Glomerular visceral epithelial cell (primary cell): ENCODE measurements around the gene LMTK3.
A peak's percentile ranks its signal among the peaks of the same experiment; 100 is the strongest.

Experiments
- DNase-seq: peaks from one replicate; pipeline ENCODE4 v3.0.0-alpha.2; 2016; ENCODE audit errors: extremely low spot score

LMTK3 gene, protein sequence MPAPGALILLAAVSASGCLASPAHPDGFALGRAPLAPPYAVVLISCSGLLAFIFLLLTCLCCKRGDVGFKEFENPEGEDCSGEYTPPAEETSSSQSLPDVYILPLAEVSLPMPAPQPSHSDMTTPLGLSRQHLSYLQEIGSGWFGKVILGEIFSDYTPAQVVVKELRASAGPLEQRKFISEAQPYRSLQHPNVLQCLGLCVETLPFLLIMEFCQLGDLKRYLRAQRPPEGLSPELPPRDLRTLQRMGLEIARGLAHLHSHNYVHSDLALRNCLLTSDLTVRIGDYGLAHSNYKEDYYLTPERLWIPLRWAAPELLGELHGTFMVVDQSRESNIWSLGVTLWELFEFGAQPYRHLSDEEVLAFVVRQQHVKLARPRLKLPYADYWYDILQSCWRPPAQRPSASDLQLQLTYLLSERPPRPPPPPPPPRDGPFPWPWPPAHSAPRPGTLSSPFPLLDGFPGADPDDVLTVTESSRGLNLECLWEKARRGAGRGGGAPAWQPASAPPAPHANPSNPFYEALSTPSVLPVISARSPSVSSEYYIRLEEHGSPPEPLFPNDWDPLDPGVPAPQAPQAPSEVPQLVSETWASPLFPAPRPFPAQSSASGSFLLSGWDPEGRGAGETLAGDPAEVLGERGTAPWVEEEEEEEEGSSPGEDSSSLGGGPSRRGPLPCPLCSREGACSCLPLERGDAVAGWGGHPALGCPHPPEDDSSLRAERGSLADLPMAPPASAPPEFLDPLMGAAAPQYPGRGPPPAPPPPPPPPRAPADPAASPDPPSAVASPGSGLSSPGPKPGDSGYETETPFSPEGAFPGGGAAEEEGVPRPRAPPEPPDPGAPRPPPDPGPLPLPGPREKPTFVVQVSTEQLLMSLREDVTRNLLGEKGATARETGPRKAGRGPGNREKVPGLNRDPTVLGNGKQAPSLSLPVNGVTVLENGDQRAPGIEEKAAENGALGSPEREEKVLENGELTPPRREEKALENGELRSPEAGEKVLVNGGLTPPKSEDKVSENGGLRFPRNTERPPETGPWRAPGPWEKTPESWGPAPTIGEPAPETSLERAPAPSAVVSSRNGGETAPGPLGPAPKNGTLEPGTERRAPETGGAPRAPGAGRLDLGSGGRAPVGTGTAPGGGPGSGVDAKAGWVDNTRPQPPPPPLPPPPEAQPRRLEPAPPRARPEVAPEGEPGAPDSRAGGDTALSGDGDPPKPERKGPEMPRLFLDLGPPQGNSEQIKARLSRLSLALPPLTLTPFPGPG (N-terminal part only)

DNA sequence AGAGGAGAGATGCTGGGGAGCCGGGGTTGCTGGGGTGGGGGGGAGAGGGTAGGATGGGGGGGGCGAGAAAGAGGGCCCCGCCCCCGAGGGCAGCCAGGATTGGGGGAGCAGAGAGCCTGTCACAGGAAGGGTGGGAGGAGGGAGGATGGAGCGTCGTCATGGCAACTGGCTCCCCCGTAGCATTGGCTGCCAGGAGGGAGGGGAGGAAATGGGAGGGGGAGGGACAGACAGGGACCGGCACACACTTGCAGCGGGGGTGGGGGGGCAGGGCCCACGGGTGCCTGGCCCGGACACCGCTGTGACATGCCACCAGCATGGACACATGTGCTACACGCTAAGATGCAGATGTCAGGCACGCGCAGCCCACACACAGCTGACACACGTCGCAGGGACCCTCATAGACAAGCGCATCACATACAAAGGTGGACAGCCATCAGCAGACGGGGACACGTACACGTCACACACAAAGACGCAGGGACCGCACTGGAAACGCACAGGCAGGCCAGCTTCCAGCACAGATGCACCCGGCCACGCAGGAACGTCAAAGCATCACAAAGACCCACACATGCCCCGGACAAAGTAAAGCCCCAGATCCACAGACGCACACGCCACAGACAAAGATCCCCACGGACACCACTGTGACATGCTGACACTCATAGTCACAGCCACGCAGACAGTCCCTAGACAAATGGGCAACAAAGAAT lies at the start of gene LMTK3:
LMTK3 (minus strand) TSS at position 36 of the 704 bp plus-strand sequence. CDS start 259 bp downstream, outside the sequence.
- no peak for DNase-seq

DNA sequence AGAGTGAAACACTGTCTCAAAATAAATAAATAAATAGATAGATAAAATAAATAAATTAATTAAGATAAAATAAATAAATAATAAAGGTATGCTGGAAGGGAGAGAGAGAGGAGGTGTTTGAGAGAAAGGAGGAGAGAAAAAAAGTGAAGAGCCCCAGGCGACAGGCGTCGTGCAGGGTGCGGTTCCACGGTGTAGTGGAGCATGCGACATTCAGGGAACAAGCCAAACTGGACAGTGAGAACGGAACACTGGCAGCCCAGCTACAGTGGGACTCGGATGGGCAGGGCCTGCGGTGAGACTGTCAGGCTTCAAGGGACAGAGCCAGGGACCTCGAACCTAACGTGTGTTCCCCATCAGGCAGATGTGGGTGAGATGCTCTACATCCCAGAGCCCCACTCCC lies 49.8 kb upstream of the LMTK3 start:
- DNase-seq: no peak

DNA sequence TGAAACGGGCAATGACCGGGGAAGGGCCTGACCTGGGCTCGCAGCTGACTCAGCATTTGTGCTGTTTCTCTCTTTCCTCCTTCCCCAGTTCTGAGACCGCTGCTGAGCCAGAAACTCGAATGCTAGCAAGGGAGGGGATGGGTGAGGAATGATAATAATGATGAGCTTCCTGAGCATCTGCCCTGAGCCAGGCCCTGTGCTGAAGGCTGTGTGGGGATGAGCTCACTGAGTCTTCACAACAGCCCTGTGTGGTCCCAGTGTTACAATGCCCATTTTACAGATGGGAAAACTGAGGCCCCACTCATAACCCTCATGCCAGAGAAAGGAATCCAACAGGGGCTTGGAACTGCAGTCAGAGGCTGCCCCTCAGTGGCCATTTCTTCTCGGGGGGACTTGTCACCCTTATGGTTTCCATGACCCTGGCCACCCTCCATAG lies 48.5 kb upstream of the LMTK3 start:
- no peak for DNase-seq

GRCh38 chr19:48558018-48558684 lies 46.5 kb upstream of the LMTK3 start:
- peak; percentile 84 for DNase-seq

GRCh38 chr19:48556825-48557224 lies 45.2 kb upstream of the LMTK3 start:
- DNase-seq: no peak

- peak; percentile 61 for DNase-seq
These were observed 44.5 kb upstream of the LMTK3 start for GRCh38 chr19:48556163-48556562.

DNA sequence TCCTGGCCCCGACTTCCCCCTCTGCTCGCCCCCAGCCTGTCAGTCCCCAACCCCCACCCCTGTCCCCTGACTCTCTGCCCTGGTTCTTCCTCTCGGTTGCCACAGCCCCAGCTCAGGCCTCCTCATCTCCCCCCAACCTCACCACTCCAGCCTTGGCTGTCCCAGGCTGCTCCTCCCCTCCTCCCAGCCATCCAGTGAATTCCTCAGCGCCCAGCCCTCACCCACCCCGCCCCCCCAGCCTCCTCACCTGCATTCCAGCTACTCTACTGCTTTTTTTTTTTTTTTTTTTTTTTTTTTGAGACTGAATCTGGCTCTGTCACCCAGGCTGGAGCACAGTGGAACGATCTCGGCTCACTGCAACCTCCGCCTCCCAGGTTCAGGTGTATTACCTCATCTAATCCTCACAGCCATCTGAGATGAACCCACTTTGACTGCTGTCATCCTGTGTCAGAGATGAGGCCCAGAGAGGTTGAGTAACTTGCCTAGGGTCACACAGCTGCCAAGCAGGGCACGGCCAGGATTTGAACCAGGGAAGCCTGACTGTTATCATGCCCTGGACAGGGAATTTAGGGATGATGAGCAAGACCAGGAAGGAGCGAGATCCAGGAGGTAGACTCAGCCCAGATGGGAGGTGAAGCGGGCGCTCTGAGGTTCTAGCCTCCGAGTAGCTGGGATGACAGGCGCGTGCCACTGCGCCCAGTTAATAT lies 42.9 kb upstream of the LMTK3 start:
- DNase-seq: peak; percentile 59

DNA sequence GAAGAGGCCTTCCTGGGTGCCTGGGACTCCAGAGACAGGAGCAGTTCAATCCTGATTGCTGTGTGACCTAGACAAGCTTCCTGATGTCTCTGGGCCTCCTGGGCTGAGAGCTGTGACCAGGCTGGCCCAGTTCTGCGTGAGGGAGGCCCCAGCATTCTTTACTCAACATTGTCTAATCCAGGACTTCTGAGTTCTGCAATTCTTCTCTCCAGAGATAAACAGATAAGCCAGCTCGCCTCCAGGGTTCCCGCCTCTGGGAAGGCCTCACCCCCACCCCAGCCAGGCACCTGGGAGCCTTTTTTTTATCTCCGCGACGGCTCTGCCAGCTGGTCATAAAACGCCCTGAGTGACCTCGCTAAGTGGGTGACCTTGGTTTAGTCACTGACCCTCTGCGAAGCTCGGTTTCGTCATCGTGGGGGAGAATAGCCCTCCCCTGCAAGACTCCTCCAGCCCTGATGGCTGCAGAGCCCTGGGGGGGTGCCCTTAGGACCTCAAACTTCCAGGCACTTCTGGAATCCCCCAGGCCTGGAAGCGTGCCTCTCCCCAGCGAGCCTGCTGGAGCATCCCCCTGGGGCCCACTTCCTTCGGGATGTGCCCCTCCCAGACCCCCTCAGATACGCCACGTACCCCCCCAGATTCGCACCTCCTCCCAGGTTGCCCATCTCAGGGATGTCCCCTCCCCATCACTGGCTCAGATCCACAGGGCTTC lies 42.2 kb upstream of the LMTK3 start:
- DNase-seq: peak; percentile 80

DNA sequence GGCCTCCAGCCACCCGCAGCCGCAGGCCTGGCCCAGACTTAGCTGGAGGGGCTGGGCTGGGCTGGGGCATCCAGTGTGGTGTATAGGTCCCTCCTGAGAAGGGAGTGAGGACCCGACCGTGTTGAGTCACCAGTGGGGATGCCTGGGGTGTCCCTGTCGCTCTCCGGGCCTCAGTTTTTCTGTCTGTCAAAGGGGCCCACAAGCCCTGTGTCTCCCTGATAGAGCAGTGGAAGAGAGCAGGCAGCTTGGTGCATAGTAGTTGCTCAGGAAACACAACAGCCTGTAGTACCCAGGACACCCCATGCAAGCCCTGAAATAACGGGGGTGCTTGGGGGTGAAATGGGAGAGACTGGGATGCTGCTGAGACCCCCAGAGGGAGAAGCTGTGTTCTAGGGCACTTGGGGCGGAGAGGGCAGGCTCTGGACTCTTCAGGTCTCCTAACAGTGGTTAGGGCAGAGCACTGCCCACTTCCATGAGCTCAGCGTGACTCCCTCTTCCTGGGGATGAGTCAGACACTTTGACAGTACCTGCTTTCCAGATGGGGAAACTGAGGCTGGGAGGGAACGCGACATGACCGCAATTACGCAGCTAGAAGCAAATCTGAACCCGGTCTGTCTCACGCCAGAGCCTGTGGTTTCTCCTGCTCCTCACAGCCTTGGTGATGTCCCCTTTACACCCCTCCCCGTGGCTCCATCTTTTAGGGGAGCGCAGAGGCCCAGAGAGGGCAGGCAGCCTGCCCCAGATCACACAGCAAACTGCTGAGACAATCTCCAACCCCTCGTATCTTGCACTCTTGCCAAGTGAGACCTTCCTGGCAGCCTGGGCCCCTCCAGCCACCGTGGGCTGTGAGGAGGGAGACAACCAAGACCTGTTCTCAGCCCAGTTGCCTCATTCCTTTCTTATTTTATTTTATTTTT lies 41.0 kb upstream of the LMTK3 start:
- DNase-seq: no peak

DNA sequence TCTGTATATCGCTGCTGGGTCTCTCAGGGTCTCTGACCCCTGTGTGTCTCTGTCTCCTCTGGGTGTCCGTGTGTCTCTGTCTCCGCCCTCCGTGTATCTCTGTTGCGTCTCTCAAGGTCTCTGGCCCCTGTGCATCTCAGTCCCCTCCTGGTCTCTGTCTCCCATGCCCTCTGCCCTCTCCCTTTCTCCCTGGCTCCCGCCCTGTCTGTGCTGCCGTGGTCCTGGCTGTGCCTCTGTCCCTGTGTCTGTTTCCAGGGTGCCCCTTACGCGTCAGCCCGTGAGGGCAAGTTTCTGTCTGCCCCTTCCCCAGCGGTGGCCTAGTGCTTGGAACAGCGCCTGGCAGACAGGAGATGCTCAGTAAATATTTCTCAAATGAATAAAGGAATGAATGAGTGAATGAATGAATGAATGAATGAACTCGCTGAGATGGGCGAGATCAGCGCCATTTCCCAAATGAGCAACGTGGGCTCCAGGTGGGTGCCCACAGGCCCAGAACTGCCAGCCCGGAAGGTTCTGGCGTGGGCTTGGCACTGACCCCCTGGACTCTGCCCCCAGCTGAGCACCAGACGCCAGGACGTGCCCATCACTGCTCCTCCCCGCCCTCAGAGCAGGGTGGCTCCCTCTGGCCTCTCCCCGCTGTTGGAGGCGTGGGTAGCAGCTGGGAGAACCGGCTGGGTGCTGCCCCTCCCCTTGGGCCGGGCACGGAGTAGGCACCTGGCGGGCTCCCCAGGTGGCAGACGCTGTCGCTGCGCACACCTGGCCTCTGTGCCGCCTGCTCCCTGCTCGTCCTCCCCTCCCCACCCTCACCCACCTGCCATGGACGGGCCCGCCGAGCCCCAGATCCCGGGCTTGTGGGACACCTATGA lies 40.0 kb upstream of the LMTK3 start, which contains the start of gene SULT2B1:
SULT2B1 (plus strand) TSS at position 736 of the 866 bp plus-strand sequence; CDS start at position 817, 81 bp downstream.
- DNase-seq: no peak

DNA sequence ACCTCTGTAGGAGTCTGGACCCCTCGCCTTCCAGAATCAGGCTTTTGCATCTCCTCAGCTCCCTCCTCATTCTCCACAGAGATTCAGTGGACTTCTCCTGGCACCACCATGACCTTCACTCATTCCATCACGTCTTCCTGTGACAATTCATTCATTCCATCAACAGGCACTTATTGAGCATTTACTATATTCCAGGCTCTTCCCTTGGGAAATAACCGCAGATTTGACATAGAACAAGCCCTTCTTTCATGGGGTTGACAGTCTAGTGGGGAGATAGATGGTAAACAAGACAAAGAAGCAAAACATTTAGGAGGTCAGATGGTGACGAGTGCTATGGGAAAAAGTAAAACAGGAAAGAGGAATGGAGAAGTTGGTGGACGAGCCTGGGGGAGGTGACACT lies 37.7 kb upstream of the LMTK3 start:
- DNase-seq: no peak

DNA sequence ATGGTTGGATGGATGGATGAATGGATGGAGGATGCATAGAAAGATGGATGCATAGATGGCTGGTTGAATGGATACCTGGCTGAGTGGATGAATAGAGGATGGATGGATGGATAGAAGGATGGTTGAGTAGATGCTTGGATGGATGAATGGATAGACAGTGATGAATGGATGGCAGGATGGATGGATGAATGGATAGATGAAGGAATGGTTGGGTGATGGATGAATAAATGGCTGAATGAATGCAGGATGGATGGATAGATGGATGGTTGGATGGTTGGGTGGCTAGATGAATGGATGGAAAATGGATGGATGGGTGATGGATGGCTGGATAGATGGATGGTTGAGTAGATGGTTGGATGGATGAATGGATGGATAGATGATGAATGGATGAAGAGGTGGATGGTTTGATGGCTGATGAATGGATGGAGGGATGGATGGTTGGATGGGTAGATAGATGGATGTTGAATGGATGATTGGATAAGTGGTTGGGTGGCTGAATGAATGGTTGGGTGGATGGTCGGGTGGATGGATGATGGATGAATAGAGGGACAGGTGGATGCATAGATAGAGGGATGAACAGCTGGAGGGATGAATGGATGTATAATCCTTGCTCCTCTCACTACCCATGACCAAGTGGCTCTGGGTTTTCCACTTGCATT lies 36.7 kb upstream of the LMTK3 start:
- DNase-seq: no peak

DNA sequence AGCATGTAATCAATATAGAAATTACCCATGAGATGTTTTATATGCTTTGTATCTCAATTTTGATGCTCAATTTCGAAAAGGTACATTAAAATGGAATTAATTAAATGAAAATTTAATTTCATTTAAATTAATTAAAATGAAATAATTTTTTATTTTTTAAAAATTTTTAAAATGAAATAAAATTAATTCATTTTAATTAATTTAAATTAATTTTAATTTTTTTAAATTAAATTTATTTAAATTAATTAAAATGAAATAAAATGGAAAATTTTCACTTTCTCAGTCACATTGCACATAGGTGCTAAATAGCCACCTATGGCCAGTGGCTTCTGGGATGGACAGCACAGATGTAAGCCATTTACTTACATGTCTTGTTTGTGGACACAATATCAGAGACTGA lies 36.1 kb upstream of the LMTK3 start:
- DNase-seq: no peak

DNA sequence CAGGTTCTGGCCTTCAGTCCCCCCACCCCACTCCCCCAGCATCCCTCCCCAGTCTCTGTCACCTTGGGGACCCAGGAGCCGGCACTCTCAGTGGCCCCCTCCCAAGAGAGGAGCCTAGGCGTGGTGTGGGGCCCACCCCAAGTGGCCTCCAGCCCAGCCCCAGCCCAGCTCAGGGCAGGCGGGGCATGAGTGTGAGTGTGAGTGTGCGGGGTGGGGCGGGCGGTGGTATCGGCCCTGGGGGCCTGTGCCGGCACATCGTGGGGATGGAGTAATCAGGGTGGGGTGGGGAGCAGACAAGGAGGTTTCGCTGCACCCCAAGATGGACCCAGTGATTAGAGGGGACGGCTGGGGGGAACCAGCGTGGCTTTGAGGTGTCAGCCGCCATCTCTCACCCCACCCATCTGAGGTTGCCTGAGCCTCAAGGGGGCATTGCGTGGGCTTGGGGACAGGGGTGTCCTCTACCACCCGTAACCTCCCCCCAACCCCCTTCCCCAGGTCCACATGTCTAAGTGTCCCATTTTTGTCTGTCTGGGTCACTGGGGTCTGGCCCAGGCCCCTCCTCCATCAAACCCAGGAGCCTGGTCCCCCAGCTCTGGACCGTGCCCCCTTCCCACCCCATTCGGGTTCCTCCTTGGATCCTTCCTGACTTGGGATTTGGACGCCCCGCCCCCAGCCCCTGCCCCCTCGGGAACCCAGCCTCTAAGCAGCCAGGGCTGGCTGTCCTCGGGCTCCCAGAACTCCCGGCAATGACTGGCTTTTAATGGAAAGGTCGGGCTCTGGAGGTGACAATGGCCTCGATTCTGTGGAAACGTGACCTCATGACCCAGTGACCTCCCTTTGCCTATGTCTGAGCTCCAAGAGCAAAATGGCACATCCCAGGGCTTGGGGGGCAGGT lies 33.5 kb upstream of the LMTK3 start:
- no peak for DNase-seq

DNA sequence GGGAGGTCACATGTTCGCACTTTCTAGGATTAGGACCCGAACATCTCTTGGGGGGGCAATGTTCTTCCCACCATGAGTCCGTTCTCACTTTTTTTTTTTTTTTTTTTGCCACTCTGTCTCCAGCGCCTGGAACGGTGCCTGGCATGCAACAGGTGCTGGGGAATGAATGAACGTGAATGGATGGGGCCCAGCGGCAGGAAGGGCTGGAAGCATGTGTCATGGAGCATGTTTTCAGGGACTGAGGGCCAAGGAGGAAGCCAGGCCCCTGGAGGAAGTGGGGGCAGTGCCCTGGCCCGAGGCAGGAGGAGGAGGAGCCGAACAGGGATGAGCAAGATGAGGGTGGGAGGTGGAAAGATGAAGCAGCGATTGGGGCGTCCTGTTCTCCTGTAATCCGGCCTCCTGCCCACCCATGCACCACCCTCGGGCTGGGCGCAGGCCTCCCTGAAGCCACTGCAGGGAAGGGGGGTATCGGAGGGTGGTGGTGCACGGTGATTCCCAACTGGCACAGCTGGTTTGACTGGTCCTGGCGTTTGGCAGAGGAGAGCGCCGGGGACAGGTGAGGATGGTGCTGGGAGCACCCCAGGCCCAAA lies 31.6 kb upstream of the LMTK3 start:
- DNase-seq: peak; percentile 79
